A549 (cell line): ENCODE results near the gene STAT4. TPM values are rescaled to one million over a fixed set of nuclear protein-coding genes. Genes with fewer than 3 reads are reported as not detected.

Experiments
- ATAC-seq, 2 experiments: fragments of 200-7000 bp in 1 of 2; fragments of >200 bp in 1 of 2; cut with Nextera tagmentation in 1 of 2; cut with Tn5 transposase in 1 of 2; 3 replicates each; pipeline versions ENCODE4 v1.8.0 to v1.9.1; 2018 to 2020; ENCODE audit warnings: mild to moderate bottlenecking in 1 of 2, moderate library complexity in 1 of 2
- CTCF ChIA-PET: fragments of 300-600 bp; sonication (Branson Sonifier 250); formaldehyde crosslinking; extraction: SDS; loops from one replicate; lab custom pipeline; 2021; ENCODE audit warnings: antibody characterized with exemption, inconsistent platforms; lab: Yijun Ruan, JAX
- POLR2A ChIA-PET: fragments of 350-600 bp; formaldehyde crosslinking; extraction: SDS; loops from one replicate; lab custom pipeline; 2021; ENCODE audit warnings: antibody characterized with exemption, inconsistent platforms; lab: Yijun Ruan, JAX
- DNase-seq, 2 experiments: peaks; one replicate each; pipeline versions ENCODE4 v3.0.0 to v3.0.0-alpha.2; 2011 to 2016; ENCODE audit warnings: low read depth in 1 of 2, low spot score in 1 of 2
- FAIRE-seq: peaks from 2 replicates; lab custom pipeline; 2011; peaks lifted over from hg19 to GRCh38; lab: Jason Lieb, UNC
- H3K27ac ChIP-seq, 2 experiments: fragments of >200 bp; sonication (Bioruptor Twin); formaldehyde crosslinking; 3 replicates each; pipeline ENCODE4 v1.5.1; 2016 to 2017
- H3K4me1 ChIP-seq: fragments of >200 bp; sonication (Bioruptor Twin); formaldehyde crosslinking; 3 replicates; pipeline ENCODE4 v1.6.1; 2016
- H3K4me2 ChIP-seq: fragments of >200 bp; sonication (Bioruptor Twin); formaldehyde crosslinking; 3 replicates; pipeline ENCODE4 v1.6.1; 2016
- H3K4me3 ChIP-seq: fragments of >200 bp; sonication (Bioruptor Twin); formaldehyde crosslinking; 3 replicates; pipeline ENCODE4 v1.5.1; 2016
- H3K9me3 ChIP-seq: fragments of >200 bp; sonication (Bioruptor Twin); formaldehyde crosslinking; 3 replicates; pipeline ENCODE4 v1.6.1; 2016
- ATOH8 ChIP-seq: fragments of 250-450 bp; sonication (Bioruptor Pico); IDR thresholded peaks from 2 replicates; pipeline ENCODE4 v1.5.0; 2020; ENCODE audit warnings: low read depth, mild to moderate bottlenecking, moderate library complexity
- BHLHE40 ChIP-seq: IDR thresholded peaks from 2 replicates; pipeline ENCODE4 v1.6.1; 2012; ENCODE audit warnings: low read depth, low read length, inconsistent platforms
- CEBPB ChIP-seq, 2 experiments: fragments of >200 bp in 1 of 2; sonication (Bioruptor Twin) in 1 of 2; formaldehyde crosslinking in 1 of 2; IDR thresholded peaks; 2 replicates each; pipeline ENCODE4 v1.6.1; 2012 to 2016
- CTCF ChIP-seq: fragments of >200 bp; sonication (Bioruptor Twin); formaldehyde crosslinking; IDR thresholded peaks from 3 replicates; pipeline ENCODE4 v1.5.1; 2016
- E2F6 ChIP-seq: IDR thresholded peaks from 2 replicates; pipeline ENCODE4 v1.6.1; 2012; ENCODE audit warnings: low read depth, borderline replicate concordance
- EHF ChIP-seq: fragments of 250-450 bp; sonication (Bioruptor Pico); IDR thresholded peaks from 2 replicates; pipeline ENCODE4 v1.5.0; 2020; ENCODE audit warnings: mild to moderate bottlenecking
- ESRRA ChIP-seq: fragments of 150-350 bp; IDR thresholded peaks from 2 replicates; pipeline ENCODE4 v1.6.1; 2014; ENCODE audit warnings: mild to moderate bottlenecking, low read length, borderline replicate concordance
- FOSB ChIP-seq: fragments of 250-450 bp; sonication (Bioruptor Pico); IDR thresholded peaks from 2 replicates; pipeline ENCODE4 v1.5.0; 2020; ENCODE audit warnings: mild to moderate bottlenecking, moderate library complexity
- FOXS1 ChIP-seq: fragments of 250-450 bp; sonication (Bioruptor Pico); IDR thresholded peaks from 2 replicates; pipeline ENCODE4 v1.5.0; 2020; ENCODE audit warnings: mild to moderate bottlenecking, moderate library complexity
- HDAC2 ChIP-seq: fragments of 200-600 bp; sonication (generic); IDR thresholded peaks from 2 replicates; pipeline ENCODE4 v1.6.1; 2016
- HMGXB4 ChIP-seq: fragments of 250-450 bp; sonication (Bioruptor Pico); IDR thresholded peaks from 2 replicates; pipeline ENCODE4 v1.5.0; 2021; ENCODE audit warnings: mild to moderate bottlenecking, moderate library complexity, borderline replicate concordance
- HOXB13 ChIP-seq: fragments of 250-450 bp; sonication (Bioruptor Pico); IDR thresholded peaks from 2 replicates; pipeline ENCODE4 v1.5.0; 2020; ENCODE audit warnings: low read depth, mild to moderate bottlenecking, moderate library complexity
- HOXB5 ChIP-seq: fragments of 250-450 bp; sonication (Bioruptor Pico); IDR thresholded peaks from 2 replicates; pipeline ENCODE4 v1.5.0; 2020; ENCODE audit warnings: mild to moderate bottlenecking, moderate library complexity
- JUN ChIP-seq, 2 experiments: fragments of >200 bp; sonication (Bioruptor Twin); formaldehyde crosslinking; IDR thresholded peaks; 2 replicates in 1 of 2; 3 replicates in 1 of 2; pipeline ENCODE4 v1.6.1; 2016 to 2017
- MAFK ChIP-seq: fragments of 450-650 bp; IDR thresholded peaks from 2 replicates; pipeline ENCODE4 v1.6.1; 2014; ENCODE audit not compliant: partially characterized antibody
- MAX ChIP-seq: IDR thresholded peaks from 2 replicates; pipeline ENCODE4 v1.6.1; 2012
- MAZ ChIP-seq: fragments of 150-350 bp; IDR thresholded peaks from 2 replicates; pipeline ENCODE4 v1.6.1; 2014; ENCODE audit warnings: antibody characterized with exemption, low read depth, low read length, borderline replicate concordance
- MYC ChIP-seq: IDR thresholded peaks from 2 replicates; pipeline ENCODE4 v1.6.1; 2012; ENCODE audit warnings: mild to moderate bottlenecking, inconsistent platforms, low read length, improper control_type of control experiment, borderline replicate concordance
- NPAS2 ChIP-seq: fragments of 250-450 bp; sonication (Bioruptor Pico); IDR thresholded peaks from 2 replicates; pipeline ENCODE4 v1.8.0; 2022; ENCODE audit warnings: mild to moderate bottlenecking, moderate library complexity, borderline replicate concordance
- NR3C1 ChIP-seq: fragments of >200 bp; sonication (Bioruptor Twin); formaldehyde crosslinking; IDR thresholded peaks from 3 replicates; pipeline ENCODE4 v1.6.1; 2017
- POLR2AphosphoS2 ChIP-seq: conservative IDR thresholded peaks from 2 replicates; pipeline ENCODE4 v1.6.1; 2012; ENCODE audit warnings: low read length, improper control_type of control experiment, inconsistent platforms
- RFX5 ChIP-seq: fragments of 450-650 bp; IDR thresholded peaks from 2 replicates; pipeline ENCODE4 v1.7.1; 2014; ENCODE audit warnings: antibody characterized with exemption, mild to moderate bottlenecking, moderate library complexity
- RNF2 ChIP-seq: fragments of 200-600 bp; sonication (generic); IDR thresholded peaks from 2 replicates; pipeline ENCODE4 v1.6.1; 2016; ENCODE audit warnings: low read depth, mild to moderate bottlenecking, antibody characterized with exemption, moderate library complexity, borderline replicate concordance
- SMC3 ChIP-seq: fragments of >200 bp; sonication (Bioruptor Twin); formaldehyde crosslinking; IDR thresholded peaks from 3 replicates; pipeline ENCODE4 v1.6.1; 2018; ENCODE audit warnings: inconsistent platforms
- SREBF2 ChIP-seq: fragments of 450-650 bp; IDR thresholded peaks from 2 replicates; pipeline ENCODE4 v1.6.1; 2014; ENCODE audit warnings: mild to moderate bottlenecking, moderate library complexity
- WGBS: methylation state at CpG from one replicate; pipeline ENCODE4 v1.1.6; 2017; ENCODE audit errors: missing lambda C conversion rate; 5-methylcytosine and 5-hydroxymethylcytosine counted together
- polyA plus RNA-seq, 4 experiments: library from polyadenylated mRNA; depleted of rRNA in 3 of 4; stranded (reverse); fragments of >200 nt; fragmentation: RNase III in 1 of 4; extraction: RNeasy Plus Mini Kit Qiagen cat#74134 plus additional on column Dnase treatment in 1 of 4; gene quantifications; 2 replicates in 3 of 4; 3 replicates in 1 of 4; pipeline ENCODE4 v1.2.3, GENCODE V29; 2011 to 2017

STAT4 gene
- polyA plus RNA-seq, 2 of the 4 experiments (the other 2 are of a cell fraction) = 11.6 to 34.4 TPM

GRCh38 chr2:191006997-191007783, 143.6 kb downstream of the STAT4 start:
- ATAC-seq (no peak), FAIRE-seq (no peak), DNase-seq (no peak)
- no peak overlapping the region for H3K4me2 ChIP-seq
- TF ChIP-seq NR3C1 = no peak
- no peak for TF ChIP-seq SMC3
- TF ChIP-seq HDAC2 = no peak
- TF ChIP-seq SREBF2 = no peak
- no peak for TF ChIP-seq FOSB (CRISPR knock-in tag)
- TF ChIP-seq ATOH8 (CRISPR knock-in tag) = no peak
- H3K4me1 ChIP-seq = peaks cover 37% of the 10 kb centered on the region
- no peaks in the 10 kb centered on the region for H3K9me3 ChIP-seq
- ChIA-PET CTCF (interaction anchor here (1.1 to 1.8 kb wide), 3 partner anchors 11 to 44 kb away, joined by 3 to 6 read pairs (median 3); no protein-coding TSS in a partner anchor), POLR2A (no interaction called here)
- H3K4me3 ChIP-seq = no peak overlapping the region
- WGBS = 92% methylated on average over 4 of the region's 4 CpGs
- no peak overlapping the region for H3K27ac ChIP-seq

- no peak overlapping the region for H3K4me2 ChIP-seq
- H3K4me1 ChIP-seq = peaks cover 28% of the 10 kb centered on the region
- no peaks in the 10 kb centered on the region for H3K9me3 ChIP-seq
- no peak overlapping the region for H3K4me3 ChIP-seq
- H3K27ac ChIP-seq = no peak overlapping the region
- CTCF ChIA-PET = no interaction called here
- POLR2A ChIA-PET = interaction anchor here (1.9 kb wide), 1 partner anchor 8 kb away, joined by 5 read pairs; no protein-coding TSS in a partner anchor
- TF ChIP-seq SMC3 = no peak
- TF ChIP-seq MYC = no peak
- TF ChIP-seq MAX = no peak
- TF ChIP-seq HOXB5 = no peak
- no peak for TF ChIP-seq CEBPB (IDR thresholded peaks at IDR 0.05)
- TF ChIP-seq NPAS2 (CRISPR knock-in tag) = no peak
- TF ChIP-seq ESRRA = no peak
- no peak for TF ChIP-seq MAZ
- no peak for TF ChIP-seq HMGXB4 (CRISPR knock-in tag)
- TF ChIP-seq BHLHE40 = no peak
- no peak for TF ChIP-seq MAFK
- no peak for TF ChIP-seq POLR2AphosphoS2
- TF ChIP-seq FOXS1 (CRISPR knock-in tag) = no peak
- 79% methylated on average over 3 of the region's 3 CpGs for WGBS
- FAIRE-seq (no peak), DNase-seq (no peak), ATAC-seq (no peak)
Observed at GRCh38 chr2:191006297-191006696, 144.5 kb downstream of the STAT4 start.

GRCh38 chr2:191003405-191004309, 147.1 kb downstream of the STAT4 start:
- FAIRE-seq = no peak
- no peak overlapping the region for H3K4me2 ChIP-seq
- no peak overlapping the region for H3K27ac ChIP-seq
- no peak for DNase-seq
- no peak for ATAC-seq
- no peak overlapping the region for H3K4me3 ChIP-seq
- H3K4me1 ChIP-seq = peaks cover 2% of the 10 kb centered on the region; the same call in 2 of the 3 replicates
- WGBS = 97% methylated on average over 6 of the region's 6 CpGs
- POLR2A ChIA-PET = interaction anchor here (0.9 kb wide), 1 partner anchor 10 kb away, joined by 3 read pairs; the partner anchor contains the start of gene STAT1
- no peaks in the 10 kb centered on the region for H3K9me3 ChIP-seq
- CTCF ChIA-PET = interaction anchor here (1.0 to 1.4 kb wide), 2 partner anchors 9 to 48 kb away, joined by 3 to 5 read pairs; no protein-coding TSS in a partner anchor
- no peak for TF ChIP-seq RFX5
- no peak for TF ChIP-seq JUN (IDR thresholded peaks at IDR 0.05)
- TF ChIP-seq ATOH8 (CRISPR knock-in tag) = no peak
- TF ChIP-seq CTCF = no peak
- TF ChIP-seq E2F6 = no peak
- no peak for TF ChIP-seq HOXB13 (CRISPR knock-in tag)
- no peak for TF ChIP-seq NPAS2 (CRISPR knock-in tag)
- TF ChIP-seq EHF = no peak
- no peak for TF ChIP-seq RNF2
